ENCODE results near the gene PPFIA2. TPM values are rescaled to one million over a fixed set of nuclear protein-coding genes. Genes with fewer than 3 reads are reported as not detected.

Gene PPFIA2
- total and polyA plus RNA-seq, 10 of the 15 experiments (the other 5 are each of a cell fraction or from before 2014, with no cell fraction given) = 0.06 to 0.39 (median 0.18) TPM; not detected in 6

GRCh38 chr12:81296556-81297305, 462.4 kb downstream of the PPFIA2 start:
- no peak overlapping the region for H3K27ac ChIP-seq (ENCODE audit: control insufficient read depth, insufficient read depth)
- no peak overlapping the region for H2AFZ ChIP-seq (ENCODE audit: control insufficient read depth, low read depth, low read length)
- no peak for ATAC-seq
- ChIA-PET CTCF (interaction anchor here (1.5 kb wide), 1 partner anchor 14 kb away, joined by 4 read pairs; no protein-coding TSS in a partner anchor), POLR2A (no interaction called here), SMC1A (ENCODE audit: uncharacterized antibody, unreplicated experiment) (no interaction called here), RAD21 (ENCODE audit: unreplicated experiment) (no interaction called here)
- H3K4me3 ChIP-seq = no peak overlapping the region
- no peaks in the 10 kb centered on the region for H3K9me3 ChIP-seq (replicated peaks; ENCODE audit: control insufficient read depth, insufficient read depth, low read length)
- no peak for DNase-seq (ENCODE audit: low read depth, low spot score)
- H4K20me1 ChIP-seq (ENCODE audit: control insufficient read depth, insufficient read depth) = no peaks in the 10 kb centered on the region
- H3K9ac ChIP-seq (ENCODE audit: control insufficient read depth, insufficient read depth, low read length) = no peak overlapping the region
- no peak overlapping the region for H3K4me2 ChIP-seq (ENCODE audit: control insufficient read depth, insufficient read depth)
- 0% methylated on average over 2 of the region's 2 CpGs for WGBS (ENCODE audit: insufficient coverage, insufficient replicate concordance, low lambda C conversion rate, missing lambda C conversion rate)
- BruUV-seq (replicated peaks) = no TSS peak
- in situ Hi-C loops (cut with MboI) = no loop called here
- H3K36me3 ChIP-seq (ENCODE audit: control insufficient read depth in 2 of 2, insufficient read depth in 2 of 2, low read length in 1 of 2) = no peaks in the 10 kb centered on the region
- no peak for FAIRE-seq
- no peaks in the 10 kb centered on the region for H3K4me1 ChIP-seq (ENCODE audit: control insufficient read depth, insufficient read depth, low read length)
- no peaks in the 10 kb centered on the region for H3K79me2 ChIP-seq (ENCODE audit: control insufficient read depth, insufficient read depth, low read length)
- H3K27me3 ChIP-seq (replicated peaks in 1 of 2; ENCODE audit: control insufficient read depth in 2 of 2, insufficient read depth in 2 of 2, low read length in 1 of 2) = no peaks in the 10 kb centered on the region
- intact Hi-C loops (cut with micrococcal nuclease; ENCODE audit: unreplicated experiment) = no loop called here
- TF ChIP-seq MYC (IDR thresholded peaks at IDR 0.05; ENCODE audit: insufficient read depth, insufficient read length, insufficient replicate concordance, low read length, severe bottlenecking) = no peak
- no peak for TF ChIP-seq SKIL (IDR thresholded peaks at IDR 0.05; ENCODE audit: low read depth, poor library complexity, severe bottlenecking)
- TF ChIP-seq CREB1 (IDR thresholded peaks at IDR 0.05; ENCODE audit: low read depth) = no peak
- TF ChIP-seq CHD1 (IDR thresholded peaks at IDR 0.05; ENCODE audit: low read depth, low read length) = no peak
- TF ChIP-seq KDM1A (IDR thresholded peaks at IDR 0.05; ENCODE audit: borderline replicate concordance) = no peak
- no peak for TF ChIP-seq TAF1 (IDR thresholded peaks at IDR 0.05; ENCODE audit: borderline replicate concordance, low read depth, low read length)
- TF ChIP-seq IKZF2 (IDR thresholded peaks at IDR 0.05) = no peak
- TF ChIP-seq NRF1 (conservative IDR thresholded peaks at IDR 0.05; ENCODE audit: low read depth, low read length) = no peak
- no peak for TF ChIP-seq MYB (IDR thresholded peaks at IDR 0.05; ENCODE audit: borderline replicate concordance, low read depth, low read length)
- no peak for TF ChIP-seq FOXM1 (IDR thresholded peaks at IDR 0.05; ENCODE audit: low read depth, low read length)
- no peak for TF ChIP-seq TCF3 (IDR thresholded peaks at IDR 0.05; ENCODE audit: borderline replicate concordance, insufficient read depth, low read depth, low read length)
- TF ChIP-seq CHD4 (IDR thresholded peaks at IDR 0.05) = no peak
- no peak for TF ChIP-seq RB1 (IDR thresholded peaks at IDR 0.05; ENCODE audit: borderline replicate concordance)

All from GM12878 (cell line).